Right lobe of liver (tissue), 6 donors: Measurements from ENCODE around the gene GRAP. TPM values are rescaled to one million over a fixed set of nuclear protein-coding genes. Genes with fewer than 3 reads are reported as not detected.

ENCODE experiments used
- ATAC-seq, 4 donors: fragments of 200-7000 bp; cut with Tn5 transposase; one replicate each; pipeline ENCODE4 v1.9.1; 2020; ENCODE audit warnings: mild to moderate bottlenecking in 4 of 4, moderate library complexity in 4 of 4
- DNase-seq, 3 donors: peaks; one replicate each; pipeline ENCODE4 v3.0.0-alpha.2; 2020
- H3K27ac ChIP-seq, 3 donors: fragments of 200-600 bp; one replicate each; pipeline ENCODE4 v1.8.0; 2022
- H3K27me3 ChIP-seq, 2 donors: fragments of 200-600 bp; one replicate each; pipeline ENCODE4 v1.8.0; 2022
- H3K36me3 ChIP-seq, 4 donors: fragments of 200-600 bp; sonication (generic) in 1 of 4; one replicate each; pipeline versions ENCODE4 v1.5.1 to v1.8.0; 2017 to 2022; ENCODE audit warnings: control low read depth in 1 of 4
- H3K4me1 ChIP-seq, 4 donors: fragments of 200-600 bp; sonication (generic) in 1 of 4; one replicate each; pipeline versions ENCODE4 v1.5.1 to v1.8.0; 2017 to 2022; ENCODE audit warnings: control low read depth in 1 of 4
- H3K4me3 ChIP-seq, 3 donors: fragments of 200-600 bp; one replicate each; pipeline ENCODE4 v1.8.0; 2022
- H3K9me3 ChIP-seq, 4 donors: fragments of 200-600 bp; sonication (generic) in 1 of 4; one replicate each; pipeline versions ENCODE4 v1.5.1 to v1.8.0; 2017 to 2022; ENCODE audit warnings: control low read depth in 1 of 4
- POLR2A ChIP-seq: fragments of 450-650 bp; IDR thresholded peaks from one replicate; pipeline ENCODE4 v1.6.1; 2017; ENCODE audit warnings: antibody characterized with exemption, mild to moderate bottlenecking
- WGBS: methylation state at CpG from one replicate; pipeline ENCODE4 v1.1.6; 2018; ENCODE audit warnings: low coverage, low lambda C conversion rate; ENCODE audit not compliant: insufficient coverage; ENCODE audit errors: missing lambda C conversion rate; 5-methylcytosine and 5-hydroxymethylcytosine counted together
- intact Hi-C, 2 donors: fragments of 100-400 bp; cut with DNase I; formaldehyde crosslinking; loops; one replicate each; pipeline versions ENCODE4 v1.11.2 to v1.14.1; 2022
- total RNA-seq, 6 experiments: library from RNA; depleted of rRNA in 2 of 6; stranded (reverse); fragments of >200 nt in 2 of 6; fragmentation: NEBNext Ultra II Directional in 3 of 6; extraction: Animal tissue kit (Norgen Biotek cat#: 25700) in 3 of 6; gene quantifications; one replicate each; pipeline versions ENCODE4 v1.1.0 to v1.2.4, GENCODE V29; 2016 to 2023
- TF ChIP-seq, protein P1 (sequence below), 4 donors: fragments of 200-600 bp in 3 of 4; fragments of 450-650 bp in 1 of 4; IDR thresholded peaks; one replicate each; pipeline versions ENCODE4 v1.5.1 to v1.8.0; 2016 to 2022; ENCODE audit warnings: antibody characterized with exemption in 4 of 4, mild to moderate bottlenecking in 2 of 4
- donor health status: DM: no; HTN: yes; CAD: no.
- donor health status: DM: no; HTN: no; CAD: no.
- donor health status: DM: no; HTN: no; CAD: no.
- donor health status: DM: no; HTN: yes; CAD: no.
- donor health status: DM: no; HTN: yes; CAD: no.

GRAP gene
- total RNA-seq, 6 experiments from 2014 or later, result 2.6 to 6.1 (median 4.2) TPM

DNA sequence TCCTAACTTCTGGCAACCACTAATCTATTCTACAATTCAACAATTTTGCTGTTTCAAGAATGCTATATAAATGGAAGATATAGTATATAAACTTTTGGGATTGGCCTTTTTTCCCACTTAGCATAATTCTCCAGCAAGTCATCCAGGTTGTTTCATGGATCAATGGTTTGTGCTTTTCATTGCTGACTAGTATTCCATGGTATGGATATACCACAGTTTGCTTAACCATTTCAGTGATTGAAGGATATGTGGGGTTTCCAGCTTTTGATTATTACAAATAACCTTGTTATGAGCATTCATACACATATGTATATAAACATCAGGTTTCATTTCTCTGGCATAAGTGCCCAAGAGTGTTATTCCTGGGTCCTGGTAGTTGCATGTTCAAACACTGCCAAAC, 40.1 kb downstream of the GRAP start:
- Histone ChIP-seq H3K27me3 (no peaks in the 10 kb centered on the region), H3K4me1 (peaks cover 0 to 39% (median 11%) of the 10 kb centered on the region in 4 donors), H3K27ac (no peak overlapping the region), H3K9me3 (no peaks in the 10 kb centered on the region), H3K4me3 (no peak overlapping the region), H3K36me3 (no peaks in the 10 kb centered on the region)
- intact Hi-C loops, result no loop called here
- no peak for ATAC-seq
- TF ChIP-seq POLR2A, result no peak
- TF ChIP-seq, protein P1, sequence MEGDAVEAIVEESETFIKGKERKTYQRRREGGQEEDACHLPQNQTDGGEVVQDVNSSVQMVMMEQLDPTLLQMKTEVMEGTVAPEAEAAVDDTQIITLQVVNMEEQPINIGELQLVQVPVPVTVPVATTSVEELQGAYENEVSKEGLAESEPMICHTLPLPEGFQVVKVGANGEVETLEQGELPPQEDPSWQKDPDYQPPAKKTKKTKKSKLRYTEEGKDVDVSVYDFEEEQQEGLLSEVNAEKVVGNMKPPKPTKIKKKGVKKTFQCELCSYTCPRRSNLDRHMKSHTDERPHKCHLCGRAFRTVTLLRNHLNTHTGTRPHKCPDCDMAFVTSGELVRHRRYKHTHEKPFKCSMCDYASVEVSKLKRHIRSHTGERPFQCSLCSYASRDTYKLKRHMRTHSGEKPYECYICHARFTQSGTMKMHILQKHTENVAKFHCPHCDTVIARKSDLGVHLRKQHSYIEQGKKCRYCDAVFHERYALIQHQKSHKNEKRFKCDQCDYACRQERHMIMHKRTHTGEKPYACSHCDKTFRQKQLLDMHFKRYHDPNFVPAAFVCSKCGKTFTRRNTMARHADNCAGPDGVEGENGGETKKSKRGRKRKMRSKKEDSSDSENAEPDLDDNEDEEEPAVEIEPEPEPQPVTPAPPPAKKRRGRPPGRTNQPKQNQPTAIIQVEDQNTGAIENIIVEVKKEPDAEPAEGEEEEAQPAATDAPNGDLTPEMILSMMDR (IDR thresholded peaks at IDR 0.05), result no peak
- DNase-seq, result no peak

DNA sequence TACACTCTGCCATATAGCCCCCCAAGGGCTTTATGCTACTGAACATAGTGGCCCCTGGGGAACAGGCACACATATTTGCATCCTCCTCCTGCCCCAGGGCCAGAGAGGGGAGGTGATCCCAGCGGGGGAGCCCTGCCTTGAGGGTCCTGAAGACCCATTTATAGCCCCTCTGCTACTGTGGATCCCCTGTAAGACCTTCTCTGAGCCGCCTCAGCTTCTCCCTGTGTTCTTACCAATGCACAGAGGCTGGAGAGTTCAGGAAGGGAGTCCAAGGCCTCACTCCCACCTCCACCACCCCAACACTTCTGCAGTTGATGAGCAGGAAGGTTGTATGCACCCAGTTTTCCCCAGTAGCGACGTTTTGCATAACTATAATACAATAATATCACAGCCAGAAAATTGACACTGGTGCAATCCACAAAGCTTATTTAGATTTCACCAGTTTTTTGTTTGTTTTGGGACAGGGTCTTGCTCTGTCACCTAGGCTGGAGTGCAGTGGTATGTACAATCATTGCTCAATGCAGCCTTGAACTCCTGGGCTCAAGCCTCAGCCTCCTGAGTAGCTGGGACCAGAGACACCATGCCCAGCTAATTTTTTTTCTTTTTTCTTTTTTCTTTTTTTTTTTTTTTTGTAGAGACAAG, 40.8 kb downstream of the GRAP start:
- no peaks in the 10 kb centered on the region for H3K36me3 ChIP-seq
- WGBS, result 34% methylated on average over 2 of the region's 4 CpGs
- intact Hi-C loops, result no loop called here
- peak in 1 of 3 donors; percentile 80 for DNase-seq
- peak; percentile 49 to 69 (median 62) for ATAC-seq
- peak overlapping the region in 1 of 3 donors; percentile 63 for H3K4me3 ChIP-seq
- peaks cover 0 to 47% (median 11%) of the 10 kb centered on the region in 4 donors for H3K4me1 ChIP-seq
- H3K9me3 ChIP-seq, result no peaks in the 10 kb centered on the region
- no peaks in the 10 kb centered on the region for H3K27me3 ChIP-seq
- H3K27ac ChIP-seq, result peak overlapping the region in 2 of 3 donors; percentile 6 to 79
- no peak for TF ChIP-seq POLR2A
- TF ChIP-seq, protein P1 (IDR thresholded peaks at IDR 0.05), result no peak

DNA sequence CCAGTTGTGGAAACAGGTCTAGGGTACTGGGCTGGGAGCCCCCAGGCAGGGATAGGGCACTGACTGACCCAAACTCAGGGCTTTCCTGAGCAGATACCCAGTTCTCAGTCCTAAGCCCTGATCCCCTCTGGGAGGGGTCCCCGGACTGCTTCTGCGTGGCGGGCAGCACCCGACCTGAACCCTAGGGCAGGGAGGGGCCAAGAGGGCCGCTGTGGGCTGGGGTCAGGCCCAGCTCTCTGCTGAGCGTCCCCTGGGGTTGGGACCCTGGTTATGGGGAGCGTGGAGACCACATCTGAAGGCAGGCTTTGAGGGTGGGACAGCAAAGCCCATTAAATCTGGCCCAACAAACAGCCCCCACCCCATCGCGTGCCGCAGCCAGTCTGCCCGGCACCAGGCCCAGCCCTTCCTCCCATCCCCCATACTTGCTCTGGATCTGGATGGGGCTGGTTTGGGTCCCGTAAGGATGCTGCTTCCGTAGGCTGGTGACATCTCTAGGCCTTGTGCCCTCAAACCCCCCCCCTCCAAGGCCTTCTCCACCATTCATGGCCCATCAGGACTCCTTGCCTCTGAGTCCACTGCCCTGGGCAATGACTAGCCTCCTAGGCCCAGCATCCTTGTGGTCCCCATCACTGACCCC, 41.5 kb downstream of the GRAP start:
- H3K27me3 ChIP-seq, result no peaks in the 10 kb centered on the region
- DNase-seq, result peak in 1 of 3 donors; percentile 58
- H3K4me1 ChIP-seq, result peaks cover 0 to 48% (median 11%) of the 10 kb centered on the region in 4 donors
- peak overlapping the region; percentile 70 to 79 (median 79) for H3K27ac ChIP-seq
- ATAC-seq, result peak; percentile 33 to 55 (median 48)
- no peaks in the 10 kb centered on the region for H3K9me3 ChIP-seq
- peak overlapping the region; percentile 38 to 76 (median 63) for H3K4me3 ChIP-seq
- 40% methylated on average over 1 of the region's 13 CpGs for WGBS
- intact Hi-C loops, result no loop called here
- no peaks in the 10 kb centered on the region for H3K36me3 ChIP-seq
- TF ChIP-seq, protein P1 (IDR thresholded peaks at IDR 0.05), result no peak
- TF ChIP-seq POLR2A, result no peak

DNA sequence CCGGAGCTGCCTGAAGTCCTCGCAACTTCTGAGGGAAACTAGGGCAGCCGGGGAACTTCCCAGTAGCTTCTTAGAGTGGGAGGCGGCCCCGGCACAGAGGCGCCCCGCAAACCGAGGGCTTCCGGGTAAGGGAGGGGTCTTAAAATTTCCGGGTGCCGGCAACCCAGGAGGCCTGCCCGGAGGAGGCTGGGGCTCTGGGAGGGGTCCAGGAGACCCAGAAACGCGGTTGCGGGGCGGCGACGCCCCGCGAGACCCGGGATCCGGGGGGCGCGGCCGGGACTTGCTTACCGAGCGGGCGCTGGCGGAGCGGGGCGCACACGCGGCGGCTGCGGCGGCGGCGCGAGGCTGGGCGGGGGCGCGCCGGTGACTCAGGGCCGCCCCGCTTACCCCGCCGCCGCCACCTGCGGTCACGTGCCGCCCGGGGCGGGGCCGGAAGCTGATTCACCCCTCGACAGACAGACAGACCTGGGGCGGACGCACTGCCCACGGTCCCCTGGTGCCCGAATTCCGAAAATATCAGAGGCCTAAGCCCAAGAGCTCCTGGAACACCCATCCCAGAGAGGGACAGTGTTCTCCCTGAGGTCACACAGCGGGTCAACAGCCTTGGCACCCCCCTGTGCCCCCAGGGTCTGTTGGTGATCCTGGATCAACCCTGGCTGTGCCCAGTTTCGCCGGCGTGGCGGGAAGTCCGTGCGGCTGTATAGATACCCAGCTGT, 42.2 kb downstream of the GRAP start, which contains the start of gene FAM83G:
Gene FAM83G (minus strand): TSS at position 344 of the 716 bp plus-strand sequence. CDS start 723 bp downstream, outside the sequence.
- Histone ChIP-seq H3K27ac (peak within 1 kb of the TSS; percentile 70 to 79 (median 79)), H3K4me1 (peaks cover 0 to 48% (median 11%) of the 10 kb centered on the region in 4 donors), H3K9me3 (no peaks in the 10 kb centered on the region), H3K27me3 (no peaks in the 10 kb centered on the region), H3K4me3 (peak within 1 kb of the TSS; percentile 63 to 76 (median 70)), H3K36me3 (no peaks in the 10 kb centered on the region)
- TF ChIP-seq, protein P1 (IDR thresholded peaks at IDR 0.05), result no peak
- TF ChIP-seq POLR2A, result peak; percentile 95
- ATAC-seq (peak; percentile 71 to 79 (median 75)), DNase-seq (peak; percentile 84 to 92 (median 89))
- WGBS, result 0% methylated on average over 8 of the region's 67 CpGs
- intact Hi-C loops, result no loop called here
